ENCODE data around the gene MYH6. TPM values are rescaled to one million over a fixed set of nuclear protein-coding genes. Genes with fewer than 3 reads are reported as not detected.

The MYH6 gene
- total RNA-seq, 4 donors from 2014 or later, result 20.4 to 1,496 (median 303) TPM

- intact Hi-C loops (cut with DNase I; ENCODE audit: low total_unique reads) (no loop called here), in situ Hi-C loops (cut with MboI; ENCODE audit: low sequenced_read_pairs in 4 of 4) (no loop called here)
- no peak for TF ChIP-seq POLR2A (IDR thresholded peaks at IDR 0.05)
- no peak for TF ChIP-seq CTCF (IDR thresholded peaks at IDR 0.05 in 4 of 5, conservative IDR thresholded peaks at IDR 0.05 in 1 of 5)
- H3K4me1 ChIP-seq, result peaks cover 2 to 11% of the 10 kb centered on the region in 2 donors
- DNase-seq (no peak), ATAC-seq (no peak)
- H3K27ac ChIP-seq, result no peak overlapping the region
- no peaks in the 10 kb centered on the region for H3K36me3 ChIP-seq
- no peak overlapping the region for H3K4me3 ChIP-seq
- H3K9me3 ChIP-seq, result no peaks in the 10 kb centered on the region
- no peaks in the 10 kb centered on the region for H3K27me3 ChIP-seq
Observed at GRCh38 chr14:23450379-23450778, 42.3 kb upstream of the MYH6 start.

- H3K36me3 ChIP-seq, result no peaks in the 10 kb centered on the region
- intact Hi-C loops (cut with DNase I; ENCODE audit: low total_unique reads) (no loop called here), in situ Hi-C loops (cut with MboI; ENCODE audit: low sequenced_read_pairs in 4 of 4) (loop anchor here in 1 of 4 donors (5.0 kb wide), 1 partner anchor 122 kb away; no protein-coding TSS in a partner anchor)
- TF ChIP-seq CTCF (IDR thresholded peaks at IDR 0.05 in 4 of 5, conservative IDR thresholded peaks at IDR 0.05 in 1 of 5), result no peak
- TF ChIP-seq POLR2A (IDR thresholded peaks at IDR 0.05), result no peak
- peaks cover 11 to 22% of the 10 kb centered on the region in 2 donors for H3K4me1 ChIP-seq
- no peak for ATAC-seq
- H3K9me3 ChIP-seq, result no peaks in the 10 kb centered on the region
- no peak overlapping the region for H3K27ac ChIP-seq
- H3K27me3 ChIP-seq, result no peaks in the 10 kb centered on the region
- no peak for DNase-seq
- H3K4me3 ChIP-seq, result no peak overlapping the region
Observed at GRCh38 chr14:23449314-23449713, 41.2 kb upstream of the MYH6 start.

GRCh38 chr14:23447361-23448350 lies 39.6 kb upstream of the MYH6 start:
- intact Hi-C loops (cut with DNase I; ENCODE audit: low total_unique reads) (loop anchor here (2.0 kb wide), 1 partner anchor 119 kb away; no protein-coding TSS in a partner anchor), in situ Hi-C loops (cut with MboI; ENCODE audit: low sequenced_read_pairs in 4 of 4) (loop anchor here in 1 of 4 donors (5.0 kb wide), 1 partner anchor 120 kb away; no protein-coding TSS in a partner anchor)
- H3K9me3 ChIP-seq, result no peaks in the 10 kb centered on the region
- peaks cover 17 to 36% of the 10 kb centered on the region in 2 donors for H3K4me1 ChIP-seq
- H3K27me3 ChIP-seq, result no peaks in the 10 kb centered on the region
- no peaks in the 10 kb centered on the region for H3K36me3 ChIP-seq
- peak overlapping the region; percentile 83 to 89 (median 86) for H3K27ac ChIP-seq
- H3K4me3 ChIP-seq, result no peak overlapping the region
- ATAC-seq (no peak), DNase-seq (no peak)
- no peak for TF ChIP-seq CTCF (IDR thresholded peaks at IDR 0.05 in 4 of 5, conservative IDR thresholded peaks at IDR 0.05 in 1 of 5)
- TF ChIP-seq POLR2A (IDR thresholded peaks at IDR 0.05), result no peak

GRCh38 chr14:23446291-23446851 lies 38.3 kb upstream of the MYH6 start:
- in situ Hi-C loops (cut with MboI; ENCODE audit: low sequenced_read_pairs in 4 of 4) (loop anchor here in 1 of 4 donors (5.0 kb wide), 1 partner anchor 119 kb away; no protein-coding TSS in a partner anchor), intact Hi-C loops (cut with DNase I; ENCODE audit: low total_unique reads) (loop anchor here (2.0 kb wide), 1 partner anchor 118 kb away; no protein-coding TSS in a partner anchor)
- ATAC-seq, result peak; percentile 64 to 70
- H3K27ac ChIP-seq, result peak overlapping the region; percentile 83 to 89 (median 86)
- no peak overlapping the region for H3K4me3 ChIP-seq
- TF ChIP-seq CTCF (IDR thresholded peaks at IDR 0.05 in 4 of 5, conservative IDR thresholded peaks at IDR 0.05 in 1 of 5) (peak in 2 of 5 experiments; percentile 46 to 54), POLR2A (IDR thresholded peaks at IDR 0.05) (no peak)
- H3K9me3 ChIP-seq, result no peaks in the 10 kb centered on the region
- H3K36me3 ChIP-seq, result no peaks in the 10 kb centered on the region
- peak; percentile 47 to 80 for DNase-seq
- no peaks in the 10 kb centered on the region for H3K27me3 ChIP-seq
- peaks cover 25 to 42% of the 10 kb centered on the region in 2 donors for H3K4me1 ChIP-seq
